Eye (tissue), 1 donor: ENCODE measurements around the gene LRRC2.
"Not testable (repeated sequence)": the region's sequence is repeated elsewhere in the genome, so short reads cannot be mapped to it uniquely, and the experiment has no call there.

ENCODE experiments used
- DNase-seq: peaks from one replicate; pipeline ENCODE4 v3.0.0-alpha.2; 2015

Gene LRRC2

DNA sequence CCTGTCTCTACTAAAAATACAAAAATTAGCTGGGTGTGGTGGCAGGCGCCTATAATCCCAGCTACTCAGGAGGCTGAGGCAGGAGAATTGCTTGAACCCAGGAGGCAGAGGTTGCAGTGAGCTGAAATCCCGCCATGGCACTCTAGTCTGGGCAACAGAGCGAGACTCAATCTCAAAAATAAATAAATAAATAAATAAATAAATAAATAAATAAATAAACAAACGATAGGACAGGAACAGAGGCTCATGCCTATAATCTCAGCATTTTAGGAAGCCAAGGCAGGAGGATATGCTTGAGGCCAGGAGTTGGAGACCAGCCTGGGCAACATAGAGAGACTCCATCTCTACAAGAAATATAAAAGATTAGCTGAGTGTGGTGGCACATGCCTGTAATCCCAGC lies 43.9 kb downstream of the LRRC2 start:
- not testable (repeated sequence) for DNase-seq

DNA sequence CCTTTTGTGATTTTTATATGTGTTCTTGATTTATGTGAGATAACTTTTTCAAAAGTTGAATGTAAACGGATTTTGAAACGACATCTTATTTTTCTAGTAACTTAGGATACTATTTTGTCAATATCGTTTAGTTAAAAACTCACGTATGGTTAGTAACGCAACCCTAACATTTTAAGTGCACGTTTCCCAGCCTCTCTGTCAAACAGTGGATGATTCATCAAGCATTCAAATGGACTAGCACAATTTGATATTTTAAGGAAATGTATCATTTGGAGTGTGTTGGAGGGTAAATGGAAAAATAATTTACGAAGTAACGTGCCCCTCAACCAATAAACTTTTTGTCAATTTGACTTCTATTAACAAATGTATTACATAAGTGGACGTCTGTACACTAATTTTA lies 45.0 kb downstream of the LRRC2 start:
- no peak for DNase-seq

DNA sequence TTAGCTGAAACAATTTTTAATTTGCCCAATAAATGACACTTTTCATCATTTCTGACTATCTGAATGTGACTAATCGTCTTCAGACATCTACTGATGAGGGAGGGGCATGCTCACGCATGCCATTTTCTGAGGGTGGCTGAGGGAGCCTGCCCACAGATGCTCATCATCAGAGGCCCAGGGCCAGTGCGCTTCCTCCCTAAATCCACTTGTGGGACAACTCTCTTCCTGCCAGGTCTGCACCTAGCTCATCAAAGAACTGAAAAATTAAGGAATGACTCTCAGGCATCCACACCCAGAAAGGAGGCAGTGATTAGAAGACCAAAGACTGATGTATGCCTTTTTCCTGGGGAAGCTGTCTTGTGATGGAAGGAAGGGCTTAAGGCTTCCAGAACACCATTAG lies 45.6 kb downstream of the LRRC2 start:
- DNase-seq: no peak

DNA sequence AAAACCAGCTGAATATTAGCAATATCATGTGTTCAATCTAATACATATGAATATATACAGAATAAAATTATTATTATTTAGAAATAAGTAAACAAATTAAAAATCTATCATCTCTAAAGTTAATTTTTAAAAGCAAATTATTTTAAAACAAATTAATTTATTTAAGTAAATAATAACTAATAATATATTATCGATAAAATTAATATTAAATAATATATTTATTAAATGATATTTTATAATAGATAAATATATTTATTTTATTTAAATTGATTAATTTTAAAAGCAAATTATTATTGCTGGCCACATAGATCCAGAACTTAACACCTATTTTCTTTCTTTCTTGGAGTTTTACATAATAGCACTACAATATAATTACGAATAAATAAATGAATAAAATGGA lies 46.1 kb downstream of the LRRC2 start:
- DNase-seq: no peak

DNA sequence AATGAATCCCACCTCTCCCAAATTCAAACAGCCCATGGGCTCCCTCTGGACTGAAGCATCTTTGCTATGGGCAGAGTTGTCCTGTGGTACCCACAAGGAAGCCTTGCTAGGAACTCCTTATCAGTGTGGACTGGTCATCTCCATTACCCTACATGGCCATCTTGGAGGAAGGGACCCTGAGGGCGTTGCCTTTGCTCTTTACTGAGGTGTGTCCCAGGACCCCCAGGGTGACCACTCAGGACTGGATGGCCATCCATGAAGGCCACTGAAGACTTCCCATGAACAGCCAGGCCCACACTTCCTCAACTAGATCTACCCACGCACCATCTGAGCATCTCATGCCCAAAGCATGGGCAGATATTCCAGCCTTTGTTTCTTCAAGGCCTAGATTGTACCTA lies 48.3 kb downstream of the LRRC2 start:
- no peak for DNase-seq

DNA sequence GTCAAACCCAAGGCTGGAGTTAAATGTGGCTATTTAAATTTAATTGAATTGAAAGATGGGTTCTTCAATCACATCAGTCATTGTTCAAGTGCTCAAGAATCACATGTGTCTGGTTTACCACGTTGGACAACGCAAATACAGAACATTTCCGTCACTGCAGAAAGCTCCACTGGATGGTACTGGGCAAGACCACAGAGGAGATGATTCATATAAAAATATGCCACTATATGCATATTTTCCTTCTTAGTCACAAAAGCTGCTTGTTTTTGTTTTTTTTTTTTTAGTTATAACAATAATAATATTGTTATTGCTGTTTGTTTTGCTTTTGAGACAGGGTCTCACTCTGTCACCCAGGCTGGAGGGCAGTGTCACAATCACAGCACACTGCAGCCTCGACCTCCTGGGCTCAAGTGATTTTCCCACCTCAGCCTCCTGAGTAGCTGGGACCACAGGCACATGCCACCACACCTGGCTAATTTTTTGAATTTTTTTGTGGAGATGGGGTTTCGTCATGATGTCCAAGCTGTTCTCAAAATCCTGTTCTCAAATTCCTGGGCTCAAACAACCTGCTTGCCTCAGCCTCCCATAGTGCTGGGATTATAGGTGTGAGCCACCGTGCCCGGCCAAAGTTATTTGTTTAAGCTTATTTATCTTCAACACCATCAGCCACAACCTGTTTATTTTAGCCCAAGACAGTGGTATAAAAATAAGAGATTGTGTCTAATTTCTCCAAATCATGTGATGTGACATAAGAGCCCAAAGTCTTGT lies 48.9 kb downstream of the LRRC2 start:
- DNase-seq: no peak

DNA sequence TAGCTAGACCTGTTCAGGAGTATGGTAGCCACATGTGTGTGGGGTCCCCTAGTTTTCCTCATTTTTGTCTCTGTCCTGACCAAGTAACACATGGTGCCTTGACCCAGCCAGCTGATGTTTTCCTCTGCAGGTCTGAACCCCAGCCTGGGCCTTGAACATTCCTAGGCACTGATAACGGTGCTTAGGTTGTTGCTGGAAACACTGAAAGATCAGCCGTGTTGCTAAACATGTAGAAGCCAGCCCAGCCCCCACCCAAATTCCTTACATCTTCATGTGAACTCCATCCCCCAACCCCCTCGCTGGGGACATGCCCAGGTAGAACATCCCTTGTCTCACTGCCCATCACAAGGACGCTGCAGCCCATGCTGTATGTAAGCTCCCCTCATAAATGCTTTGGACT lies 49.6 kb downstream of the LRRC2 start:
- DNase-seq: no peak

DNA sequence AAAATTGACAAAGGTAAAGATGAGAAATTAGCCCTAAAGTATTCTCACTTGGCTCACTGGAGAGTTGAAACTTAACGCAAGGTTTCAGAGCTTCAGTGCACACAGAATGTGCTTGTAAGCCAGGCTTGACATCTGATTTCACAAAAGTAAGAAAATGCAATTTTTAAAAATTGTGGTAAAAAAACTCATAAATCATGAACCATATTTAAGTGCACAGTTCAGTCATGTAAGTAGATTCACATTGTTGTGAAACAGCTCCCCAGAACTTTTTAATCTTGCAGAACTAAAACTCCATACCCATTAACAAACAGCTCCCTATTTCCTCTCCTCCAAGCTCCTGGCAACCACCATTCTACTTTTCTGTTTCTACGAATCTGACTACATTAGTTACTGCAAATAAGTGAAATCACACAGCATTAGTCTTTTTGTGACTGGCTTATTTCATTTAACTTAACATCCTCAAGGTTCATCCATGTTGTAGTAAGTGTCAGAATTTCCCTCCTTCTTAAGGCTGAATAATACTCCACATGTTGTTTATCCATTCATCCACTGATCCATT lies 53.8 kb downstream of the LRRC2 start:
- DNase-seq: no peak

DNA sequence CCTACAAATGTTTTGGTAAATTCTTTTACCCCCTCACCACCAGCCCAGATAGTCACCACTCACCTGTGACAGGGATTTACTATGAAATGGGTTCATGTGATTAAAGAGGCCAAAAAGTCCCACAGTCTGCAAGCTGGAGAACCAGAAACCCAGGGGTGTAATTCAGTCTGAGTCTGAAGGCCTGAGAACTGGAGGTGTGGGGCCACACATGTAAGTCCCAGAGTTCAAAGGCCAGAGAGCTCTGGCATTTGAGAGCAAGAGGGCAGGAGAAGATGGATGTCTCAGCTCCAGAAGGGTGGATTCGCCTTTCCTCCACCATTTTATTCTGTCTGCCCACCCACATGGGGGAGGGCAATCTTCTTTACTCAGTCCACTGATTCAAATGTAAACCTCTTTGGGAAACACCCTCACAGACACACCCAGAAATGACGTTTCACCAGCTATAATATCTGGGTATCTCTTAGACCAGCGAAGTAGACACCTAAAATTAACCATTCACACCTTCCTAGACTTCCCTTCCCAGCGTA lies 56.4 kb downstream of the LRRC2 start:
- no peak for DNase-seq

DNA sequence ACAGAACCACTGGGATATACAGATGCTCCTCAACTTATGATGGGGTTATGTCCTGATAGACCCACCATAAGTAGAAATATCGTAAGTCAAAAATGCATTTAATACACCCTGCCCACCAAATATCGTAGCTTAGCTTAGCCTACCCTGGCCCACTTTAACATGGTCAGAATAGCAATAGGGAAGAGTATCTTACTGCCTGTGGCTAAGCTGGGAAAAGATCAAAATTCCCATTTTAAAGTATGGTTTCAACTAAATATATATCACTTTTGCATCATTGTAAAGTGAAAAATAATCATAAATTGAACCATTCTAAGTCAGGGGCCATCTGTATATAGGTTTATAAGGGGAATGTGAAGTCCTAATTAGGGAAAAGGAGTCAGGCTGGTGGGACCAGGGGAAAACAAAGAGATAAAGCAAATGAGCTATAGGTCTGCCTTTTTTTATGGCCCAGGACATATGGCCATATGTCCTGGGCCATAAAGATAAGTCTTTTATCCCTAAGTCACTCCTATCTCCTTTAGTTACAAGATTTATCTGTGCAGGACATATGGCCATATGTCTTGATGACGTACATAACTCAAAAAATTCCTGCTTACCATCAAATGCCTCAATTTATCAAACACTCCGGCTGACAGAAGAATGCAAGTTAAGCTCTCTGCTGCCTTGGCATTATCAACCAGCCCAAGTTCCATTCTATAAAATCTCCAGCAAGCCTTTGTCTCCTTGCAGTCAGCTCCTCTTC lies 57.1 kb downstream of the LRRC2 start:
- DNase-seq: no peak

DNA sequence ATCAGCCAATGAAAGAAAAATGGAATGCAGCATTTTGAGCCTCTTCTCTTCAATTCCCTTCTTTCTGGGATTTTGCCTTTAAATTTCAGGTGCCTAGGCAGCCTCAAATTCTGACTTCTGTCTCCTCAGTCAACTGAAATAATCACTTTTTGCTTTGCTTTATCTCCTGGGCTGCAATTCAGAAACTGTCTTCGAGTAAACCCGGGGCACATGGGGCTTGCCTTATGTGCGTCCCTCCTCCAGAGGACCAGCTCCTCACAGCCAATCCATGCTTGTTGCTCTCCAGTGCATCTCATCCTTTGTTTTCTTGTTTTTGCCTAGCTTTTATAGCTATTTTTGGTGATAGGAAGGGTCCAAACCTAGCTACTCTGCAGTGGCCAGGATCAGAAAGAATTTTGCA lies 59.6 kb downstream of the LRRC2 start:
- DNase-seq: no peak

DNA sequence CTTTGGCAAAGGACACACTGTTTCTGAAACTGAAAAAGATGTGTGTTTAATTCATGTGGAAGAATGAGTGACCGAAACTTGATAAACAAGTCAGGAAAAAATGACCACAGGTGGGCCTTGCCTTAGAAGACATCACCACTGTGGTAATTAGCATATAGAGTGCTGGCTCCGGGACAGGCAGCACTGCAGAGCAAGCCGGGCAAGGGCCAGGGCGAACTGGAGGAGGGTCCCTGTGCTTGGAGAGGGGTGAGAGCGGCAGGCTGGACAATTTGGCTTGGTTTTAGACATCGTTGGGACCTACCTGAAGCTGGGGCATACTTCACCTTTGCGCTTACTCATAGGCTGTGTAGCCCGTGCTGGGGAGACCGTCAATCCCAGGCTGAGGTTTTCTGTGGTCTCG lies 60.1 kb downstream of the LRRC2 start:
- DNase-seq: no peak

DNA sequence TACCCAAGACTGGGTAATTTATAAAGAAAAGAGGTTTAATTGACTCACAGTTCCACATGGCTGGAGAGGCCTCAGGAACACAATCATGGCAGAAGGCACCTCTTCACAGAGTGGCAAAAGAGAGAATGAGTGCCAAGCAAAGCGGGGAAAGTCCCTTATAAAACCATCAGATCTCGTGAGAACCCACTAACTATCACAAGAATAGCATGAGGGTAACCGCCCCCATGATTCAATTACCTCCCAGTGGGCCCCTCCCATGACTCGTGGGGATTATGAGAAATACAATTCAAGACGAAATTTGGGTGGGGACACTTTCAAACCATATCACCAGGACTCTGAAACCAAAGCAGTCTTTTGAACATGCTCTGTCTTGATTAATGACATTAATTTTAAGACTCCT lies 61.3 kb downstream of the LRRC2 start:
- DNase-seq: no peak

DNA sequence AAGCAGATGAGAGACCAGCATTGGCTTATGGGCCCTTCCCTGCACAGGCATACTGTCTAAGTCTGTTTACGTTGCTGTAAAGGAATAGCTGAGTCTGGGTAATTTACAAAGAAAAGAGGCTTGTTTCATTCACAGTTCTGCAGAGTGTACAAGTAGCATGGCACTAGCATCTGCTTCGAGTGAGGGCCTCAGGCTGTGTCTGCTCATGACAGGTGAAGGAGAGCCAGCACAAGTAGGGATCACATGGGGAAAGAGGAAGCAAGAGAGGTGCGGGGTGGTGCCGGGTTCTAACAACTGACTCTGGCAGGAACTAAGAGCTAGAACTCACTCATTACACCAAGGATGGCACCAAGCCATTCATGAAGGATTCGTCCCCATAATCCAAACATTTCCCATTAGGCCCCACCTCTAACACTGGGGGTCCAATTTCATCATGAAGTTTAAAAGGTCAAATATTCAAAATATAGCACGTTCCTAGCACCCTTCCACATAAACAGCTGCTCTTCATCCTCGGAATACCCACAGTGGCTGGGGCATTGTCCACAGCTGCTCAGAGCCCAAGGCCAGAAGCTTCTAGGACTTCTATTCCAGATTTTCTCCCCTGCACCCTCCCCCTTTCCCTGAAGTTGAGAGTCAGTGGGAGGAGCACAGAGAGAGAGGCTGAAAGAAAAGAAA lies 62.8 kb downstream of the LRRC2 start:
- no peak for DNase-seq

DNA sequence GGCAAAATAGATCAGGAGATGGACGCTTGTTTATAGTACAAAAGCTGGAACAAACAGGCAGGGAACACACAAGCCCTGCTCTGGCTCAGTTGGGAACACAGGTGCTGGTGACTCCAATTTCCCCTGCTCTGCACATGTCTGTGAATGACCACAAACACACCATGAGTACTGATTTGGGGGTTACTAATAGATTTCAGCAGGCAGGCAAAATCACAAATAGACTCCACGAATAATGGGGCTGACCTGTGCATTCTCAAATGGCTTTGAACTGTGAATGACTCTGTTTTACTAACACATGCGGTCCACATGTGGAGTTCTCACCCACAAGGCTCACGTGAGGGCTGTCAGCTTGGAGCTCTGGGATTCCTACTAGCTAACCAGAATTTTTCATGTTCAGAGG lies 64.4 kb downstream of the LRRC2 start:
- DNase-seq: peak; percentile 16

DNA sequence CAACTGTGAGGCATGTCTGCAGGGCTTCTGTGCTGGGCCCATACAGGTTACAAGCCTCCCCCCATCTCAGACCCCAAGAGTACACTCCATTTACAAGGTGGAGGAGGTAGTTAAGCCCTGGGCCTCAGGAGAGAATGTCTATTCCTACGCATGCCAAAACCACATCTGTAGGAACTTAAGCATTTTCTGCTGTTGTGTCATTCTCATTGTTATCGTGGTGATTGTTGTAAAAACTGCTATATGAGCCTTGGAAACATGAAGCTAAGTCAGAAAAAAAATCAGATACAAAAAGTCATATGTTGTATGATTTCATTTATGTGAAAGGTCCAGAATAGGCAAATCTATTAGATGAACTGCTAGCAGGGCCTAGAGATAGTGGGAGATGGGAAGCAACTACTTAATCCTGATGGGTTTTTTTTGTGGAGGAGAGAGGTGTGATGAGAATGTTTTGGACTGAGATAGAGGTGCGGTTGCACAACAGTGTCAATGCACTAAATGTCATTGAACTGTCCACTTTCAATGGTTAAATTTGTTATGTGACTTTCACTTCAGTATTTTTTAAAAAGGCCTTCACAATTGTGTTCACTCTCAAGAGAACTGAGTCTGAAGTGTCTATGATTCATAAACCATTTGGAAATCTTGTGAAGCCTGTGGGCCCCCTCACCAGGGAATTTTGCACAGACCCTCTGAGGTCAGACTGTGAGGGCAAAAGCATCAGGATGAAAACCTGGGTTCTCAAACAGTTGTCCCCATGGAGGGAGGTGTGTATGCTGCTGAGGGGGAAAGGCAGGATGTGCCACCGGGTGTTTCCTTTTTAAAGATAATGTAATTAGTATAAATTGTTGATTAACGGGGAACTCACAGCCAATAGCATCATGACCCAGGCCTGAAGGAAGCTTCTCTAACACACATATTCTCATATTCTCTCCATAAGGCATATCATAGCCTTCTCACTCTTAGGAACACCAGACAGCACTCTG lies 65.2 kb downstream of the LRRC2 start:
- peak; percentile 36 for DNase-seq

DNA sequence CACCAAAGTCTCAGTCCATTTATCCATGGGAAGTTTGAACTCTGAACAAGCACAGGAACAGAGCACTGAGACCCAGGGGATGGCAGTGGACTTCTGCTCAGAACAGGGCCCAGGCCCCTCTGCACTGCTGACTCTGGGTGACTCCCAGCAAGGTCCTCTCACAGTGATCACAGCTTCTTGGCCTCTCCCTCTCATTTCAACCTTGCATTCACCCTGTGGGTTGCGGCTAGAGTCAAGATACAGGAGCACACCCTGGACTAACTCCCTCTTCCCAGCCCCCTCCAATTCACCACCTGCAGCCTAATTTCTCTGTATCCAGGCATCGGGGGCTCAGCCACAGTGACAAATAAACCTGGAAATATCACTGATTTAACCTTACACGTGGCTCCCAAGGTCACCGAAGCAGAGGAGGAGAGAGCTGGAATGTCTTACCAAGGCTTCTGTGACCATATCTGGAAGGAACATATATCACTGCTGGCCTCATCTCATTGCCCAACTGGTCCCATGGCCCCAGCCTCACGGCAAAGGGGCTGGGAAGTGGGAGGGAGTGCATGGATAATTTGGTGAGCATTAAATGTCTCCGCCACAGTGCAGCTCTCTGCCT lies 67.1 kb downstream of the LRRC2 start:
- DNase-seq: no peak

DNA sequence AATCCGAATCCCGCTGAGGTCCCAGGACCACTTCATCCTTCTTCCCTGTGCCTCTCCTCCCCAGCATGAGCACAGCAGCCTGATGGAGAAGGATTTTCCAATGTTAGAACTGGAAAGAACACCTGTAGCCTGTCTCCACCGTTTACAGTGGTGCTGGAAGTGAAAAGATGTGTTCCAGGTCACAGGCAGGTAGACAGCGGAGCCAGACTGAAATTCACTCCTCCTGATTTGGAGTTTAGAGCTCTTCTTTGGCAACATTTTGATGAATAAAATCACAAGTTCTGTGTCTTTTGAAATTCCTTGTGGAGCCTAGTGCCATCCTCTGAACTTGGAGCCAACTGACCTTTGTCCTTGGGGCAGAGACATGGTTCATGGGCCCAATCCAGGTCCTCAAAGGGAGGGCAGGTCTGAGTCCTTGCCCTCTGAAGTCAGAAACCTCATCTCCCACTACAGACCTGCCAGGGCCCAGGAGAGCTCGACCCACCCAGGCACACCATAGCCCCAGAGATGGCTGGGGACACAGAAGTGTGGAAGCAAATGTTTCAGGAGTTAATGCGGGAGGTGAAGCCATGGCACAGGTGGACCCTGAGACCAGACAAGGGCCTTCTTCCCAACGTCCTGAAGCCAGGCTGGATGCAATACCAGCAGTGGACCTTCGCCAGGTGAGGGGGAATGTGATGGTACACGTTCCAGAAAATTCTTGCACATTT lies 68.4 kb downstream of the LRRC2 start, which contains the start of gene RTP3:
TSS of gene RTP3 (plus strand) at position 421 of the 710 bp plus-strand sequence. CDS start at position 508, 87 bp downstream.
- no peak for DNase-seq

DNA sequence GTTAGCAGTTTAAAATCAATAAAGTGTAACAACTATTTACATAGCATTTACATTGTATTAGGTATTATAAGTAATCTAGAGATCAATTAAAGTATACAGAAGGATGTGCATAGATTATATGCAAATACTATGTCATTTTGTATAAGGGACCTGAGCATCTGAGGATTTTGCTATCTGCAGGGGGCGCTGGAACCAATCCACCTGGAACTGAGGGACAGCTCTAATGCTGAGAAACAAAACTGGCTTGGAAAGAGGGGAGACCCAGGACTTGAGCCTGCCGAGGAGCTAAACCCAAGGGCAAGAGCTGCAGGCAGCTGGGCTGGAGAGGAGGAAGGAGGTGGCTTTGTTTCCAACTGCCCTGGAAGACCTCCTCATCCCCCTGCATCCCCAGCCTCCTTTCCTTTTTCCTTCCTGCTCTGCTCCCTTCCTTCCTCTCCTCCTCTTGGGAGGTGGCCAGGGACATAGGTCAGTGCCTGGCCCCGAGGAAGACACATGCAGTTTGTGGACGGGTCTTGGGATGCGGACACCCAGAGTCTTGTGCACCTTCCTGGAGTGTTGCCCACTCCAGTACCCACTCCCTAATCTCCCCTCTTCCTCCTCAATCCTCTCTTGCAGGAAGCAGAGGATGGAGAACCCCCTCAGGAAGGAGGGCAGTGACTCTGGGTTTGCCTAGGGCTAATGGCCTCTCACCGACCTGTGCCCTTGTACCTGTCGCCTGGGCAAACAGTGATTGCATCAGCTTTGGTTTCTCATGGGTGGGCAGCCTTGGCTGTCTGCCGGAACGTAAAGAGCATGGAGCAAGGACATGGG lies 69.2 kb downstream of the LRRC2 start:
- DNase-seq: peak; percentile 16

DNA sequence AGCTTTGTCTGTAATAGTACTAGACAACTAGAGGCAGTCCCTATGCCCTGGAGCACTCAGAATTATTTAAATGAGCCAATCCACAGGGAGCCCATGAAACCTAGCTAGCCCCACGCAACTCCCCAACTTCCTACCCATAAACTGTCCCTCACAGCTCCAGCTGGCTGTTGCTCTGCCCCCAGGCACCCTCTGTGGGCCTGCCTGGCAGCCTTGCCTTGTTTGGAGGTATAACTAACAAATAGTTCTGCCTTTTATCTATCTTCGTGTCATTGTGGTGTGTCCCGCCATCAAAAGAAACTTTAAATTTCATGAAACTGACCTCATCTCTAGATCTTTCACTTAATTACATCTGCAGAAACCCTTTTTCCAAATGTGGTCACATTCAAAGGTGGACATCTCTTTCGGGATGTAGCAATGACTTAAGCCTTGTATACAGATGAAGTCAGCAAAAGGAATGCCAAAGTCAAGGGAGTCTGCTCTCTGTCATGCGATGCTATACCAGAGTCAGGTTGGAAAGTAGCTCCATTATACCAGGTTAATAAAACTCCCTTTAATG lies 70.1 kb downstream of the LRRC2 start:
- no peak for DNase-seq
